ENCODE results near the gene C5. TPM values are rescaled to one million over a fixed set of nuclear protein-coding genes. Genes with fewer than 3 reads are reported as not detected.

The C5 gene
- total RNA-seq, 4 donors from 2014 or later, result 3.2 to 13.2 (median 6.8) TPM

GRCh38 chr9:120996409-120996808 lies 53.7 kb downstream of the C5 start:
- no peak for DNase-seq (ENCODE audit: low spot score in 2 of 2)
- H3K27me3 ChIP-seq, result no peaks in the 10 kb centered on the region
- TF ChIP-seq POLR2A (IDR thresholded peaks at IDR 0.05) (no peak), POLR2AphosphoS5 (IDR thresholded peaks at IDR 0.05) (no peak), EP300 (IDR thresholded peaks at IDR 0.05) (no peak)
- TF ChIP-seq, protein P1, sequence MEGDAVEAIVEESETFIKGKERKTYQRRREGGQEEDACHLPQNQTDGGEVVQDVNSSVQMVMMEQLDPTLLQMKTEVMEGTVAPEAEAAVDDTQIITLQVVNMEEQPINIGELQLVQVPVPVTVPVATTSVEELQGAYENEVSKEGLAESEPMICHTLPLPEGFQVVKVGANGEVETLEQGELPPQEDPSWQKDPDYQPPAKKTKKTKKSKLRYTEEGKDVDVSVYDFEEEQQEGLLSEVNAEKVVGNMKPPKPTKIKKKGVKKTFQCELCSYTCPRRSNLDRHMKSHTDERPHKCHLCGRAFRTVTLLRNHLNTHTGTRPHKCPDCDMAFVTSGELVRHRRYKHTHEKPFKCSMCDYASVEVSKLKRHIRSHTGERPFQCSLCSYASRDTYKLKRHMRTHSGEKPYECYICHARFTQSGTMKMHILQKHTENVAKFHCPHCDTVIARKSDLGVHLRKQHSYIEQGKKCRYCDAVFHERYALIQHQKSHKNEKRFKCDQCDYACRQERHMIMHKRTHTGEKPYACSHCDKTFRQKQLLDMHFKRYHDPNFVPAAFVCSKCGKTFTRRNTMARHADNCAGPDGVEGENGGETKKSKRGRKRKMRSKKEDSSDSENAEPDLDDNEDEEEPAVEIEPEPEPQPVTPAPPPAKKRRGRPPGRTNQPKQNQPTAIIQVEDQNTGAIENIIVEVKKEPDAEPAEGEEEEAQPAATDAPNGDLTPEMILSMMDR (IDR thresholded peaks at IDR 0.05), result no peak
- H3K4me3 ChIP-seq, result no peak overlapping the region
- WGBS, result 63% methylated on average over 3 of the region's 3 CpGs
- H3K36me3 ChIP-seq, result no peaks in the 10 kb centered on the region
- H3K4me1 ChIP-seq, result no peaks in the 10 kb centered on the region
- H3K9me3 ChIP-seq, result no peaks in the 10 kb centered on the region
- no peak overlapping the region for H3K27ac ChIP-seq

- no peak for DNase-seq (ENCODE audit: low spot score in 2 of 2)
- Histone ChIP-seq H3K4me3 (no peak overlapping the region), H3K27ac (no peak overlapping the region), H3K9me3 (no peaks in the 10 kb centered on the region), H3K4me1 (no peaks in the 10 kb centered on the region), H3K36me3 (peaks cover 4% of the 10 kb centered on the region), H3K27me3 (no peaks in the 10 kb centered on the region)
- TF ChIP-seq EP300 (IDR thresholded peaks at IDR 0.05) (no peak), POLR2A (IDR thresholded peaks at IDR 0.05) (no peak), POLR2AphosphoS5 (IDR thresholded peaks at IDR 0.05) (no peak)
- TF ChIP-seq, protein P1 (IDR thresholded peaks at IDR 0.05), result no peak
- 92% methylated on average over 4 of the region's 4 CpGs for WGBS
Observed at GRCh38 chr9:120989065-120989464, 61.0 kb downstream of the C5 start.

- Histone ChIP-seq H3K27me3 (no peaks in the 10 kb centered on the region), H3K9me3 (no peaks in the 10 kb centered on the region), H3K4me1 (no peaks in the 10 kb centered on the region), H3K27ac (no peak overlapping the region), H3K4me3 (no peak overlapping the region), H3K36me3 (peaks cover 3% of the 10 kb centered on the region)
- 49% methylated on average over 2 of the region's 2 CpGs for WGBS
- no peak for DNase-seq (ENCODE audit: low spot score in 2 of 2)
- TF ChIP-seq, protein P1 (IDR thresholded peaks at IDR 0.05), result peak in 1 of 2 donors; percentile 30
- TF ChIP-seq EP300 (IDR thresholded peaks at IDR 0.05) (no peak), POLR2A (IDR thresholded peaks at IDR 0.05) (no peak)
Observed at GRCh38 chr9:120985819-120986222, 64.3 kb downstream of the C5 start.

DNA sequence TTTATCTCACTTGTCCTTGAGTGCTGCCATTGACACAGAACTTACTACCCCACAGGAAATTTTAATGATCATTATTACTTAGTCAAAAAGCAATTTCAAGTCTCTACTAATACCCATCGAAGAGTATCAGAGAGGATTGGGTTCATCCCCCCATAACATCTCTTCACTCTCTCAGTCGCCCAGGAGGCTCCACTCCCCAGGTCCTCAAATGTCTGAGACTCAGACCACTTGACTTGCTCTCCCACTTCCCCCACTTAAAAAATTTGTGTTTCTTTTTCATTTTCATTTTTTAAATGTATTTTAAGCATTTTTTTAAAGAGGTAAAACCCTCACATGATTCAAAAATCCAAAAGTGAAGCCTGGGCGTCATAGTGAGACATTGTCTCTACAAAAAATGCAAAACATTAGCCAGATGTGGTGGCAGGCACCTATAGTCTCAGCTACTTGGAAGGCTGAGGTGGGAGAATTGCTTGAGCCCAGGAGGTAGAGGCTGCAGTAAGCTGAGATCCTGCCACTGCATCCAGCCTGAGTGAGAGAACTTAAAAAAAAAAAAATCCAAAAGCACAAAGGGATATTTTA lies 66.7 kb downstream of the C5 start:
- no peak for DNase-seq (ENCODE audit: low spot score in 2 of 2)
- TF ChIP-seq POLR2A (IDR thresholded peaks at IDR 0.05) (no peak), POLR2AphosphoS5 (IDR thresholded peaks at IDR 0.05) (no peak), EP300 (IDR thresholded peaks at IDR 0.05) (no peak)
- TF ChIP-seq, protein P1 (IDR thresholded peaks at IDR 0.05), result no peak
- H3K4me1 ChIP-seq, result no peaks in the 10 kb centered on the region
- no peak overlapping the region for H3K27ac ChIP-seq
- 91% methylated on average over 3 of the region's 3 CpGs for WGBS
- no peak overlapping the region for H3K4me3 ChIP-seq
- no peaks in the 10 kb centered on the region for H3K27me3 ChIP-seq
- H3K9me3 ChIP-seq, result no peaks in the 10 kb centered on the region
- no peaks in the 10 kb centered on the region for H3K36me3 ChIP-seq

- Histone ChIP-seq H3K4me3 (no peak overlapping the region), H3K27ac (no peak overlapping the region), H3K27me3 (no peaks in the 10 kb centered on the region), H3K4me1 (no peaks in the 10 kb centered on the region), H3K36me3 (no peaks in the 10 kb centered on the region), H3K9me3 (no peaks in the 10 kb centered on the region)
- WGBS, result 49% methylated on average over 3 of the region's 3 CpGs
- no peak for DNase-seq (ENCODE audit: low spot score in 2 of 2)
- no peak for TF ChIP-seq POLR2A (IDR thresholded peaks at IDR 0.05)
- TF ChIP-seq EP300 (IDR thresholded peaks at IDR 0.05), result no peak
- no peak for TF ChIP-seq POLR2AphosphoS5 (IDR thresholded peaks at IDR 0.05)
- TF ChIP-seq, protein P1 (IDR thresholded peaks at IDR 0.05), result no peak
Observed at GRCh38 chr9:120982836-120983235, 67.2 kb downstream of the C5 start.
